Measurements from ENCODE around the gene CLSTN1.
"Not testable (repeated sequence)": the region's sequence is repeated elsewhere in the genome, so short reads cannot be mapped to it uniquely, and the experiment has no call there.

Gene CLSTN1

GRCh38 chr1:9825093-9826074 is 1.6 kb upstream of the CLSTN1 start:
- peak; percentile 45 for DNase-seq (ENCODE audit: low read depth)

- DNase-seq (ENCODE audit: low read depth), result no peak
Measured at GRCh38 chr1:9824702-9825089, 931 bp upstream of the CLSTN1 start.

- no peak for DNase-seq (ENCODE audit: low read depth)
Measured at GRCh38 chr1:9823693-9823942, 147 bp downstream of the CLSTN1 start.

- no peak for DNase-seq (ENCODE audit: low read depth)
Measured at GRCh38 chr1:9822897-9823692, 670 bp downstream of the CLSTN1 start.

DNA sequence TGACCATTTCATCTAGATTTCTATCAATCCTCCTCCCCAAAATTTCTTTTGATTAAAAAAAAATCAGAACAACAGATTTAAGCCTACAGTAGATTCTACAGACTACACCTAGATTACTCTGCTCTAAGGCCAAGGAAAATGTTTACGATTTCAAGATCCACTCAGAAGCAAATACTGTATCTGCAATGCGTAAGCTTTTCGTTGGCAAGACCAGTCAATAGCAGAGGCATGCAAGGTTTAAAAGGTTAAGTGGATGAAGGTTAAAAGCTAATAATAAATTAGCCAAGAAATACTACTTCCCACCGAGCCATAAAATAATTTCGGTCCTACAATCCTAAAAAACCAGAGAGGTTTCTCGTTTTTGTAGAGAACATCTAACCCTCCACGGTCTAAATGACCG is 1.3 kb downstream of the CLSTN1 start:
- no peak for DNase-seq (ENCODE audit: low read depth)

DNA sequence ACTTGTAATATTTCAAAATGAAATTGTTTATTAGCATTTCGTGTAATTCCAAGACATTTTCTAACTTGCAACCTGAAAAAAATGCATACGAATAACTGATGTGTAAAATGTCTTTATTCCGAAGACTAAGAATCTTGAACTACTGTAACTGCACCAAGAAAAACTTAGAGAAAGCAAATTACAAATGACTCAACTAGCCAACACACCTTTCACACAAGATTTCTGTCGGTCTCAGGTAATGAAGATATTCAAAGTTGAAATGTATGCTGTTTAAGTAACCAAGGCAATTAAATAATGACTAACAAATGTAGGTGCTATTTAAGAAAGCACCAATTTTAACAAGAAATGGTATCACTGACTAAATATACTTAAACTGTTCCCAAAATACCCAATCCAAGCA is 2.1 kb downstream of the CLSTN1 start:
- no peak for DNase-seq (ENCODE audit: low read depth)

DNA sequence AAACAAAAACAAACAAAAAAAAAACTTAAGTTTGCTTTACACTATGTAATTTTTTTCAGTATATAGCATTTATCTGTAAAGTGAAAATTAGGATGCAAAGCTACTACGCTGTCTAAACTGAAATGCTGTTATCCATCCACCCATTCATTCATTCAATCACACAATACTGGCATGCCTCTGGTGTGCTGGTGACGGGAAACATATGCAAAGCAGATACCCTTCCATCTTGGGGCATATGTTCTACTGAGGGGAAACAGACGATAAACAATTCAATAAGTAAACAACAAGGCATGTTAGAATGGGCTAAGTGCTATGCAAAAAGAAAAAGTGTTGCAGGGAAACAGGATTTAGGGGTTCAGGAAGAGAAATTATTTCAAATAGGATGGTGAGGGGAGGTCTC is 3.2 kb downstream of the CLSTN1 start:
- no peak for DNase-seq (ENCODE audit: low read depth)

DNA sequence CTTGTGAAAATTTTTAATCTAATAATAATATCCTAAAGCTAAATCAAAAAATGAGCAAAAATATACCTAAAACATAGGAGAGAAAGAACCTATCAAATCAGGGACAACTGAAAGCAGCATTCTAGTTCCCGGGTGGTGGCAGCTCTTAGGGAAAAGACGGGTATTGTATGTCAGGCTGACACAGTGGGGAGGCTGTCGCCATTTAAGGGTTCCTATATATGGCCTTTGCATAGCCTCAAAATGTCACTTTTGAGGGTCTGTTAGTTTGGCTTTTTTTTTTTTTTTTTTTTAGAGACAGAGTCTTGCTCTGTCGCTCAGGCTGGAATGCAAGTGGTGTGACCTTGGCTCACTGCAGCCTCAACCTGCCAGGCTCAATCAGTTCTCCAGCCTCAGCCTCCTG is 6.0 kb downstream of the CLSTN1 start:
- DNase-seq (ENCODE audit: low read depth), result no peak

GRCh38 chr1:9816199-9816598 is 7.6 kb downstream of the CLSTN1 start:
- DNase-seq (ENCODE audit: low read depth), result no peak

DNA sequence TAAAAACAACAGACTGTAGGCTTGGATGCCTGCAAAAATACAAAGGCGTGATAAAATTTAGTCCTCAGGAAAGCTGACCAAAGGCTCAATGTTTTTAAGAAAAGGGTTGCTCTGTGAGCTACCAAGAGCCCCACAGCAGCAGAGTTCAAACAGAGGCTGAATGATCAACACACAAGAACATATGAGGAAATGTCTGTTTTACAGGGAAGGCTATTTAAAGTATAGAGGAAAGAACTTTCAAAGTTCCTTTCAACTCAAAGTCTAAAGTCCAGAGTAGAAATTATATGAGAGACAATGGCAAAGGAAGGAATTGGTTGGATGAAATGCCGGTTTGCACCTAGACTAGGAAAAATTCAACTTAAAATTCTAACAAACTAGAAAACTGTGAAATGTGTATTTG is 8.6 kb downstream of the CLSTN1 start:
- no peak for DNase-seq (ENCODE audit: low read depth)

GRCh38 chr1:9814619-9815018 is 9.1 kb downstream of the CLSTN1 start:
- DNase-seq (ENCODE audit: low read depth), result no peak

DNA sequence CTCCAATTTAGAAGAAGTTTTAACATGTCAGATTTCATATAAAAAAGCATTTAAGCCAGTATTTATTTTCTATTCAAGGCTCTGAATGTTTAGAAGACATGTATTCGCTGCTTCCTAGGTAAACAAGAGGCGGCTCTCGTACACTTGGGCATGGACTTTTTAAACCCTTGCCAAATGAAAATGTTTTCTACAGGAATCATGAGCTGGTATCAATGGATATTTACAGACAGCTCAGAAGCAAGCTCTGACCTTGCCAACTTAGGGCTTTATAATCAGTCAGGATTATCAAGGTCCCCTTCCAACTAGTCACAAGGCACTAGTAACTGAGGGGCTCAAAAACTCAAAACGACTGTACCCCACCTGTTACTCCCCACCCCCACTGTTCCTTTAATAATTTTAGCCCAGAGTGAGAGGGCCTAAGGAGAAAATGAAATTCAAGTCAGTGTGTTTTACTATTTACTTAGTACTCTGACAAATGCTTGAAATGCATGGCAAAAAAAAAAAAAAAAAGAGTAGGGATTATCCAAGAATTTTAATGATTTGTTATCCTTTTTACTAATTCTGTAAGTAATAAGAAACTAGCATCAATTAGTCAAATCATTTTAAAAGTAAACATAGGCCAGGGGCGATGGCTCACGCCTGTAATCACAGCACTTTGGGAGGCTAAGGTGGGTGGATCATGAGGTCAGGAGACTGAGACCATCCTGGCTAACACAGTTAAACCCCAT is 12.4 kb downstream of the CLSTN1 start:
- DNase-seq (ENCODE audit: low read depth), result no peak

DNA sequence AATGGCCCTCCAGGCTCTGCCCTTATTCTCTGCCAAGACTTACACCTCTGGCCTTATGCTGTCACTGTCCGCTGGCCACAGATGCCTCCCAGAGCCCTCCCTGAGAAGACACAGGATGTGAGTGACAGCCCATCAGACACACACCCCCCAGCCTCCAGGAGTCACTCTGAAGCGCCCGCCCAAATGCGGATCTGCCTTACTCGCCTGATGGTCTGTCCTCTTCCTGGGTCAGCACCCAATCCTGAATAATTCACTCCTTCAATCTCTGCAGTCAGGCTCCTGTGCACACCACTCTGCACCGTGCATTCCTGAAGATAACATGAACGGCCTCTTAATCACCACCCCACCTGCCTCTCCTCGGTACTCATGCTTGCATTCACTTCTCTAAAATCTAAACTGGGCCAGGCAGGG is 14.7 kb downstream of the CLSTN1 start:
- no peak for DNase-seq (ENCODE audit: low read depth)

DNA sequence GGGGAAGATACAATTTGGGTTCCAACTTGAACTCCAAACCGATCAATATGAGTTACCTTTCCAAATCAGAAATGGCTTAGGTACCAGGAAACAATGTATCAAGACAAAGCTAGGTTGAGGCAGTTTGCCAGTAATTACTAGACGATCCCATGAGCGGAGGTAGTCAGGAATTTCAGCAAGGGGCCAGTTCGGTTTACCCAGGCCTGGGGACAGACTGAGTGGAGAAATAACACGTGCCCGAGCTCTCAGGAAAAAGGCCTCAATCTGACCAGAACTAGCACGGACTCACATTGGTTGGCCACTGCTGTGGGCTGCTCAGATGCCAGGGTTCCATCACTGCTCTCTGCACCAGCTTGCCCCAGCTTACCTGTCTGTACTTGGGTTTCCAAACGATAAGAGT is 15.3 kb downstream of the CLSTN1 start:
- DNase-seq (ENCODE audit: low read depth), result no peak

DNA sequence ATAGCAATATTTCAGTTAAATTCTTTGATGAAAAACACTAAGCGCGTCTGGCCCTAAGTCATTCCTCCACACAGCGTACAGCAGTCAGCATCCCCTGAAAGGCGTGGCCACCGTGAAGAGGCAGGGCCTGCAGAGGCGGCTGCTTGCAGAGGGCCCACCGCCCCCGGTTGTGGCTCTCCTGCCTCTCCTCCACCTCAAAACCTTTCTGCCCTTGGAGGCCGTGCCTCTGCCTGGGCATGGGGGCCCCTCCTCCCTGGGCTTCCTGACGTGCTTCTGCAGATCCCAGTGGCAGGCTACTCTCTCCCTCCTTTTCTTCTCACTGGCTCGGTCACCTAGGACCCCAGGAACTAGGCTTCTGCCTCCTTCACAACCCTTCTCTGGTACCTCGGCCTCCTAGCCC is 16.2 kb downstream of the CLSTN1 start:
- DNase-seq (ENCODE audit: low read depth), result no peak

DNA sequence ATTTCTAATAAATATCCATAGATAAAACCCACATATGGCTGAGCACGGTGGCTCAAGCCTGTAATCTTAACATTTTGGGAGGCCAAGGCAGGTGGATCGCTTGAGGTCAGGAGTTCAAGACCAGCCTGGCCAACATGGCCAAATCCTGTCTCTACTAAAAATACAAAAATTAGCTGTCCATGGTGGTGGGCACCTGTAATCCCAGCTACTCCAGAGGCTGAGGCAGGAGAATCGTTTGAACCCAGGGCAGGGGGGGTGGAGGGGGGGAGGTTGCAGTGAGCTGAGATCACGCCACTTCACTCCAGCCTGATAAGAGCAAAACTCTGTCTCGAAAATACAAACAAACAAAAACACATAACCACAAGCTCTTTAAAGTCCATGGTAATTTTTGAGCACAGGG is 17.8 kb downstream of the CLSTN1 start:
- DNase-seq (ENCODE audit: low read depth), result not testable (repeated sequence)

DNA sequence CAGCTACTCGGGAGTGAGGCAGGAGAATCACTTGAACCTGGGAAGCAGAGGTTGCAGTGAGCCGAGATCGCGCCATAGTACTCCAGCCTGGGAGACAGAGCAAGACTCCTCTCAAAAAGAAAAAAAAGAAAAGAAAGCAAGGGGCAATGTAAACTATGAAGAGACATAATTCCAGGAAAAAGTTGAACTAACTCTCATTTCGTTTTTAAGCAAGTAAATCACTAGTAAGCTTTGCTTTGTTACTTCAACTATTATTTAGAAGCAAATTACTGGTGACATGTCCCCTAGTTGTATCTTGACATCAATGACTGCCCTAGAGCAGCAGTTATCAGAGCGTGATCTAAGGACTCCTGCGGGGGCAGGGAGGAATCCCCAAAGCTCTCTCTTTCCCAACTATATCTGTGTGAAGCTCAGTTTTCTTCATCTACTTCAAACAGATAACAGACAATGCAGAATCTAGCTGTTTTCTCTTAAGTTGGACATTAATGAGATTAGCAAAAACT is 18.7 kb downstream of the CLSTN1 start:
- DNase-seq (ENCODE audit: low read depth), result no peak

DNA sequence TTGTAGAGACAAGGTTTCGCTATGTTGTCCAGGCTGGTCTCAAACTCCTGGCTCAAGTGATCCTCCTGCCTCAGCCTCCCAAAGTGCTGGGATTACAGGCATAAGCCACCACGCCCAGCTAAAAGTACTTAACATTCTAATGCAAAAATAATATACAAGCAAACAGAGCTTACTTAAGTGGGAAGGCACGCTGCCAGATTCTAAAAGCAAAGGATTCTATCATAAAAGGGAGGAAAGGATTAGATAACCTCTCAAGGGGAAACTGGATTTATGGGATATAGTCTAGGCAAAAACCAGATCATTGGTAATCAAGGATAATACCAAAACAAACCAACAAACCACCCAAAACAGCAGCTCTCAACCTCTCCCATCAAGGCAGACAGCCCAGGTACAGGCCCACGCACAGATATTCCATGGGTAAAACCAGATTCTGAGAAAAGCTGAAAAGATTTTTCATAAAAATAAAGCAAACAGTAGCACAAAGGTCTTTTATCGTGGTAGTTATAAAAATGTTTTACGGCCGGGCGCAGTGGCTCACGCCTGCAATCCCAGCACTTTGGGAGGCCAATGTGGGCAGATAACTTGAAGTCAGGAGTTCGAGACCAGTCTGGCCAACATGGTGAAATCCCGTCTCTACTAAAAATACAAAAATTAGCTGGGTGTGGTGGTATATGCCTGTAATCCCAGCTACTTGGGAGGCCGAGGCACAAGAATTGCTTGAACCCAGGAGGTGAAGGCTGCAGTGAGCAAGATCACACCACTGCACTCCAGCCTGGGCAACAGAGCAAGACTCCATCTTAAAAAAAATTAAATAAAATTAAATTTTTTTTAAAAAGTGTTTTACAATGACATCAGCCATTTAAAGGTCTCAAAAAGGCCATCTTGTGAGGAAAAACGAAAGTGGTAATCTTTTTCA is 20.5 kb downstream of the CLSTN1 start:
- not testable (repeated sequence) for DNase-seq (ENCODE audit: low read depth)

DNA sequence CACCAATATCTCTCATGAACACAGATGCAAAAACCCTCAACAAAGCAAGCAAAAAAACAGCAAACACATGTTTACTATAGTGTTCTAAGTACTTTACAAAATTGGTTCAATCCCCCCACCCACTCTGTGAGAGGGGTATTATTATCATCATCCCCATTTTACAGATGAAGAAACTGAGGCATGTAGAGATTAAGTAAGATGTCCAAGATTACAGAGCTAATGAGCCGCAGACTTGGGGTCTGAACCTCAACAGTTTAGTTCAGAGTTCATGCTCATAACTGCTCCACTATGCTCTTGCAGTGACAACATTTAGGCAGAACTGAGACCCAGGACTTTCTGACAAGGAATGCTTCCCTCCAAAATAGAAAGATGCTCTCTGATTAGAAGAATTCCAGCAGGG is 21.9 kb downstream of the CLSTN1 start:
- no peak for DNase-seq (ENCODE audit: low read depth)

- no peak for DNase-seq (ENCODE audit: low read depth)
Measured at GRCh38 chr1:9798236-9799130, 25.3 kb downstream of the CLSTN1 start.

All from HS-27A (cell line).